ENCODE data around the gene RORB.
A peak's percentile ranks its signal among the peaks of the same experiment; 100 is the strongest.

The RORB gene

DNA sequence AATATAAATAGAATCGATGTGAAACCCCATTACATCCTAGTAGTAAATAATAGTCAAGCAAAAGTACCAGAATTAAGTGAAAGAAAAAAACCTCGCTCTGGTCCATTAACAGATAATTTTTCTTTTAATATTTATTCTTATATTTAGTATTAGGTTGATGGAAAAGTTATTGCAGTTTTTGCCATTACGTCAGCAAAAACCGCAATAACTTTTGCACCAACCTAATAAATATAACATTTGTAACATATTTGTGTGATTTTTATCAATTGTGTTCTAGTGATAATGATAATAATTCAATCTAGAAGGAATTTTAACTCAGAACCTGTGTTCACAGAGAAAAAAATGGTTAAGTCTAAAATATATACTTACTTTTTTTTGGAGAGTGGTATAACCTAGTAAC is 16.1 kb downstream of the RORB start:
- no peak for DNase-seq (ENCODE audit: low spot score)

DNA sequence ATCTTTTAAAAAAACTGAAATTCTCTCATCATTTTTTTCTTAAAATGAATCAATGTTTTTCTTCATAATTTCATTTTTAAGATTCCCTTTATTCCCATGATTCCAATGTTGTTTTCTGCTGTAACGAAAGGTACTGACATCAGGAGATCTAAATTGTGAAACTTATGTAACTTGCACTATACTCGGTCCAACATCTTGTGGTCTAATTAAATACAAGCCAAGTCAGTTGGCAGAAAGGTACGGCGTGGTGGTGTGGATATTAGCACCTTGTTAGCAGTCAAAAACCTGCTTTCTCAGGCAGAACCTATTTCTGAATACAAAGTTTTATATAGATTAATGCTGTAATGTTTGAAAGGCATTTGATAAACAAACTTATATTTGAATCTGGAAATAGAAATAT is 20.1 kb downstream of the RORB start:
- DNase-seq (ENCODE audit: low spot score) = no peak

DNA sequence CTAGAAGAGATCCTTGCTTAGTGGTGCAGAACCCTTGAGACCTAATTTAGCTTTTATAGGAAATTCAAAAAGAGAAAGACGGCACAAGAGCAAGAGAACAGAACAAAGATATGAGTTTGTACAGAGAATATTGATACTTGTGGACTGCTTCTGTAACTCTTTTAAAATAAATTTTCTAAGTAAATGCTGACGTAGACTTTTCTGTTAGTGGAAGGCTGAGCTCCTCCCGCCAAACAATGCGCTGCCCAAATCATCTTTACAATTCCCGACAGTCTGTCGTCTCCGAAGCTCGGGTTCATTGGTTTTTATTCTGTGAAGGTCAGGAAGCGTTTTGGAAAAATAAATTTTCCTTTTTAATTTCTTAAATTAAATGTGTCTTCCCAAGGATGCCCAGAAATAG is 22.3 kb downstream of the RORB start:
- no peak for DNase-seq (ENCODE audit: low spot score)

GRCh38 chr9:74521009-74521408 is 23.9 kb downstream of the RORB start:
- no peak for DNase-seq (ENCODE audit: low spot score)

DNA sequence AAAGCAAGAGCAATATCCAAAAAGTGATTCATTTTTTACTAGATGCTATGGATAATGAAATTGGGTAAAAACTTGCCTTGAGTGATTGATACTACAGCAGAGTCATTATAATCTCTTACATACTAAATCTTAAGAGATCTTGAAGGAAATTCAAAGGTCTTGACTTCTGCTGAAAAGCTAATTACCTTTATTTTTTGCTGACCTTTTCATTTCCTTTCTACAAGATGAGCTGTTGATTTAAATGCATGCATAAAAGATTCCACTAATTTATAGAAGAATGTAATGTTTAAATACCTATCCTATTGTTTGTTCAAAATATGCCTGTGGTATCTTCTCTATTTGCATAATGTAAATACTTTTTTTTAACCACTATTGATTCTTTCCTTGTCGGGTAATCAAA is 27.2 kb downstream of the RORB start:
- no peak for DNase-seq (ENCODE audit: low spot score)

DNA sequence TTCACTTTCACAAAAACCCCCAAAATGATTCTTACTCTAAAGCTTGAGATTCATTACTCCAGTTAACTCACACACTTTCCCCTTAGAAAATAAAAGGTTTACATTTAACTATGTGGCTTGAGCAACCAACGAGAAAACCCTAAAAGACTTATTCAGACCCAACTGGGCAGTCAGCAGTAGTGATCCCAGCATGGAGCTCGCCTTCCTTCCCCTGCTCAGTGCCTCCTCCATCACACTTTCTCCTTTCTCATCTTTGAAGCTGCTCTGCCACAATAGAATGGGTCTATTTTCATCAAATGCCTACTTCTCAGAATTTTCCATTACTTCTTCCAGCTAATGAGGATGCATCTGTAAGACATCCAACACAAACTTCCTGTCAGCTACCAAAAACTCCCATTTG is 29.1 kb downstream of the RORB start:
- no peak for DNase-seq (ENCODE audit: low spot score)

GRCh38 chr9:74527718-74528117 is 30.6 kb downstream of the RORB start:
- DNase-seq (ENCODE audit: low spot score) = no peak

DNA sequence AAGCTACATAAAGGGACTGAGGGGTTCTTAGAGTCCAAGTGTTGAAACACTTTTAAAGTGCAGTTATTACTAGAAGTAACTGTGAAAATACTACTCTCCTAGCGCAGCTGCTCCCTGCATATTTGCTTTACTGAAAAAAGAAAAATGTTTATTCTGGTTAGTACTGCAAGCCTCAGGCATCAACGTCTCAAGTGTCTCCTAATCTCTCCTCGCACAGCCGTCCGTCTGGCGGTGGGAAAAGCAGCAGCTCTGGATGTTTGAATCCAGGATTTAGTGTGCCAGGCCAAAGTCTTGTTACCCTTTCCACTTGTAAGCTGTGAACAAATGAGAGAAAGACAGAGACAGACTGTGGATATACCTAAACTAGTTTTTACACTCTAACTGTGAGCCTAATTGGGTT is 31.1 kb downstream of the RORB start:
- no peak for DNase-seq (ENCODE audit: low spot score)

GRCh38 chr9:74530458-74530857 is 33.3 kb downstream of the RORB start:
- peak; percentile 16 for DNase-seq (ENCODE audit: low spot score)

GRCh38 chr9:74533253-74533652 is 36.1 kb downstream of the RORB start:
- DNase-seq (ENCODE audit: low spot score) = no peak

DNA sequence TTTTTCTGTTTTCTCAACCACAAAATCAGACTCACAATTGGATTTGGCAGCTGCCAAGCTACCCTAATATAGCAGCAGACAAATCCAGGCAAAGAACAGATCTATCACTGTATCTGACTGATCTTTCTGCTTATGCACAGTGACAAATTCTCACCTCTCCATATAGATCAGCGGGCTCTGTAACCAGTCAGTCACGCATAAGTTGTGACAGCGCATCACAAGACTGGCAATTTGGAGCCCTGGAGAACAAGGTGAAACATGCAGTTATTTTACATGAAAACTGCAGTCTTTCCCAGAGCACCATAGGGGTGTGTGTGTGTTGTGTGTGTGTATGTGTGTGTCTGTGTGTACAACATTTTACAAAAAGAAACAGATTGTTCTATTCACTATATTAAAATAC is 37.7 kb downstream of the RORB start:
- no peak for DNase-seq (ENCODE audit: low spot score)

DNA sequence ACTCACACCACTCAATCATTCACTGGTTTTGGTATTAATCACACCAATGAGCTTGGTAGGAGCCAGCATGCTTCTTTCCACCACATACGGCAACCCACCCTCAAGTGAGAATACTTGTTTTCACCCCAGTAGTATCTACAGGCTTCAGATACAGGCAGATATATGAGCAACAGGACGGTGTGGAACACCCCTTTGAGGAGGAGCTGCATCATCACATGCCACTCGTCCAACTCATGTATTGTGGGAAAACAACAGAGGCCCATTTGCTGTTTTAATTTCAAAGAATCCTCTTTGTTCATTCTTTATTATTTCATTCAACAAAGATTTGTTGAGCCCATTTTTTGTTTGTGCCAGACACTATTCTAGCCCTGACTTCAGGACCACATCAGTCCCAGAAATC is 46.0 kb downstream of the RORB start:
- no peak for DNase-seq (ENCODE audit: low spot score)

- DNase-seq (ENCODE audit: low spot score) = no peak
These were observed 54.1 kb downstream of the RORB start for GRCh38 chr9:74551266-74551665.

DNA sequence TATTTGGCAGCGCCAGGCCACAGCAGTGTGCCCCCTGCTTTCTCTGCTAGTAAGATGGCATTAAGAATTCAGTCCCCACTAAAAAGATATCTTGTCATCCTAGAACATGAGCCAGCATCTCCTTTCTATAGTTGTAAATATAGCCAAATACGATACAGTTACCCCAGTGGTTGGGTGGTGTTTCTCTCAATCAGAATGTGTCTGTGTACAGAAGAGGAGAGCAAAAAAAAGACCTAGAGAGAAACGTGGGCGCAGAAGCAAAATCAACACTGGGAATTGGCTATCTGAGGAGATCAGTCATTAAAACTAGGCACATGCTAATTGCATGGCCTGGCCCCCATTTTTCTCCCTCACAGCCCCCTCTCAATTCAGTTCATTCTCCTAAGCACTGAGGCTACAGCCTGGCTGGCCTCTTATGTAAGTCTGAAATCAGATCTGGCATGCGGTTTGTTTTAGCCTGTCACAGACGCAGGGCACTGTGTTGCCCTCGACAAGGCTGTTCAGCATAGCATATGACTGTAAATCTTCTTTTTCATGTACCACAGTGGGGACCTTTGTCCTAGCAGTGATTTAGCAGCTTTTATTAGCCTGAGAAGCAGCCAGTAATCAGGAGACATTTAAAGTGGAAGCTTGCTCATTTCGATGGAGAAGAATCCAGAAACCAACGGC is 57.8 kb downstream of the RORB start:
- DNase-seq (ENCODE audit: low spot score) = no peak

GRCh38 chr9:74555565-74555964 is 58.4 kb downstream of the RORB start:
- no peak for DNase-seq (ENCODE audit: low spot score)

- DNase-seq (ENCODE audit: low spot score) = no peak
These were observed 59.5 kb downstream of the RORB start for GRCh38 chr9:74556685-74557084.

DNA sequence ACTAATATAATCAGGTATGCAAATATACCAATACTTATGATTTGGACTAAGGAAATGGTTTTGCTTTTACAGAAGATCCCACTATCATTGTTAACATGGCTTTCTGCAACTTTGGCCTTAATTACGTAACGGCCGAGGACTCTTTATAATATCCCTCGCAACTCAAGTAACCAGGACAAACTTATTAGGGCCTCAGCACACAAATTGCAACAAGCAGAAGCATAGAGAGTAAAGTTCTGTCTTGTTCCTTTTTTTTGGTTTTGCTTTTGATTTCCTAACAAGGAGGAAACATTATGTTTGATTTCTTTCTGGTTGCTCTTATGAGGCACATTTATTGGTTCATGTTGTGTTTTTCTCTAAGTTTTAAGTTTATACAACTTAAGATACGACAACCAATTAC is 60.4 kb downstream of the RORB start:
- DNase-seq (ENCODE audit: low spot score) = no peak

DNA sequence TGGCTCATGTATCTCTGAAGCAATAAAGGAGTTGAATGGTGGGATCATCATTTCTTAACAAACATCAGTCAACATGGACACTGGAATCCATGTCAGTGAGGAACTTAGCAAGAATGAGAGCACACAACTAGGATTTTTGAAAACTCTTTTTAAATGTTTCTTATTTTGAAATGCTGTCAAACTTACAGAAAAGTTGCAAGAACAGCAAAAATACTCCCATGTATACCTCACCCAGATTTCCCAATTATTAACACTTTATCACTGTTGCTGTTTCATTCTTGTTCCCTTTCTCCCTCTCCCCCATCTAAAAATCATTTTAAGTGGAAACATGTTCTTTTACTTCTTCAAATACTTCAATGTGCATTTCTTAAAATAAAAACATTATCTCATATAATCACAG is 65.5 kb downstream of the RORB start:
- no peak for DNase-seq (ENCODE audit: low spot score)

DNA sequence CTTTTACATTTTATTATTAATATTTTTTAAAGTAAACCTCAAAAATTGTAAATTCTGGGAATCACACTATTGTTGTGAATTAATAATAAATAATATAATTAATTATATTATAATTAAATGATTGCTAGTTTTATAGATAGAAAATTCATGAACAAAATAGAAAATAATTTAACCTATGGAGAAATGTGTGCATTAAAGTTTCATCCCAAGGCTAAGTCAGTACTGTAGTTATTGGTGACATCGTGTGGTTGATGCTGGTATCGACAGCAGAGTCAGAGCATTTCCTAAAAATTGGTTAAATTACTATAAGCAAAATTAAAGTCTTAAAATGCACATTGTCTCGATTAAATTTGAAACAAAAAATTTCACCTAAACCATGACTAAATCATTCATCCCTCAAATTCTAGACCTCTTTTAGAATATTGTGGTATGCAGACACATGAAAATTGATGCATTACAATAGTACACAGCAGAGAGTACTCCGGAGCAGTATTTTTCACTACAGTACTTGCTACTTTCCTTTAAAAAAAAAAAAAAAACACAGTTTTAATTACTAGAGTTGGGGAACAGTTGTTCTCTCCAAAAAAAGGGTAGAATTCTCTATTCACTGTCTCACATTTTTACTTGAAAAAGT is 73.9 kb downstream of the RORB start:
- peak; percentile 55 for DNase-seq (ENCODE audit: low spot score)

GRCh38 chr9:74573640-74574191 is 76.6 kb downstream of the RORB start:
- DNase-seq (ENCODE audit: low spot score) = no peak

DNA sequence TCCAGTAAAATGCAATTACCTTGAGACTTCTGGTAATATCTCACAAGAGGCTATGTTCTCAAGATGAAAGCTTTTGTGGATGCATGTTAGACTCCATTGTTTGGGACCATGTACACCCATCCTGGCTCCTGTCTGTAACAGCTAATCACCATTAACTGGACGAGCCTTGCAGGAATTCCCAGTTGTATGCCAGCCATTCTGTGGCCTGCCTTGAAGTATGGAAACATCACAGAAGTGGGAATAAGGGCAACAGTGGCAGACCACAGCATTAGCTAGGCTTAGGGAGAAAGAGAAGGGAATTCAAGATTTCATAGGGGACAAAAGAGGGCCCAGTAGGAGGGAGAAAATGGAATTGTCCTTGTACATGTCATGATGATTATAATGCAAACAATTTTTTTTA is 79.0 kb downstream of the RORB start:
- DNase-seq (ENCODE audit: low spot score) = no peak

GRCh38 chr9:74577956-74578355 is 80.8 kb downstream of the RORB start:
- DNase-seq (ENCODE audit: low spot score) = peak; percentile 55

DNA sequence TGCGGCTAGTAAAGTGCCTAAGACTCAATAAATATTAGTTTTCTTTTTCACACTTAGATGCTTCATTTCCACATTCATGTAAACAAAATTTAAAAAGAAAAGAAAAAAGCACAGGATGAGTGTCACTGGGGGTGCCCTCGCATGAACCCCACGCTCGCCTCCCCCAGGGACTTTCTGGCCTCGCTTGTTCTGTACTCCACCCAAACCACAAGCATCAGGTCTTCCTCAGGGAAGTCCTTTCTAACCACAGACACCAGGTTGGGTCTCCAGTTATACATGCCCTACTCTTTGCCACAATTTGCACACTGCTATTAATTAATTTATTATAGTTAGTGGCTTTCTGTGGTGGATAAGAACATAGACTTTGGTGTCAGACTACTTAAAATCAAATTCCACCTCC is 92.4 kb downstream of the RORB start:
- no peak for DNase-seq (ENCODE audit: low spot score)

- no peak for DNase-seq (ENCODE audit: low spot score)
These were observed 98.2 kb downstream of the RORB start for GRCh38 chr9:74595286-74595685.

Measured in NAMALWA (cell line).